ENCODE results near the gene FYB1. TPM values are rescaled to one million over a fixed set of nuclear protein-coding genes. Genes with fewer than 3 reads are reported as not detected.

The FYB1 gene
- total and polyA plus RNA-seq, 2 experiments from 2014 or later = 1.1 to 2.4 TPM

GRCh38 chr5:39215857-39216256 lies 3.5 kb downstream of the FYB1 start:
- Histone ChIP-seq H3K79me2 (no peaks in the 10 kb centered on the region), H3K27me3 (no peaks in the 10 kb centered on the region), H3K4me3 (no peak overlapping the region), H3K27ac (no peak overlapping the region), H4K20me1 (ENCODE audit: insufficient read depth, poor library complexity, severe bottlenecking) (no peaks in the 10 kb centered on the region), H3K9me3 (ENCODE audit: low read depth) (no peaks in the 10 kb centered on the region), H3K4me1 (ENCODE audit: insufficient read depth) (peaks cover 9% of the 10 kb centered on the region), H2AFZ (no peak overlapping the region), H3K9me2 (replicated peaks; ENCODE audit: insufficient read depth) (no peaks in the 10 kb centered on the region), H3K4me2 (no peak overlapping the region), H3K36me3 (replicated peaks; ENCODE audit: insufficient read depth, low read depth) (no peaks in the 10 kb centered on the region)
- no peak for TF ChIP-seq EZH2phosphoT487 (IDR thresholded peaks at IDR 0.05; ENCODE audit: low read depth, severe bottlenecking, unreplicated experiment)
- no peak for TF ChIP-seq EZH2 (IDR thresholded peaks at IDR 0.05; ENCODE audit: borderline replicate concordance)
- no peak for TF ChIP-seq CTCF (IDR thresholded peaks at IDR 0.05; ENCODE audit: poor library complexity)
- 63% methylated on average over 3 of the region's 3 CpGs for WGBS (ENCODE audit: low lambda C conversion rate, missing lambda C conversion rate)
- DNase-seq (ENCODE audit: low spot score) = no peak

DNA sequence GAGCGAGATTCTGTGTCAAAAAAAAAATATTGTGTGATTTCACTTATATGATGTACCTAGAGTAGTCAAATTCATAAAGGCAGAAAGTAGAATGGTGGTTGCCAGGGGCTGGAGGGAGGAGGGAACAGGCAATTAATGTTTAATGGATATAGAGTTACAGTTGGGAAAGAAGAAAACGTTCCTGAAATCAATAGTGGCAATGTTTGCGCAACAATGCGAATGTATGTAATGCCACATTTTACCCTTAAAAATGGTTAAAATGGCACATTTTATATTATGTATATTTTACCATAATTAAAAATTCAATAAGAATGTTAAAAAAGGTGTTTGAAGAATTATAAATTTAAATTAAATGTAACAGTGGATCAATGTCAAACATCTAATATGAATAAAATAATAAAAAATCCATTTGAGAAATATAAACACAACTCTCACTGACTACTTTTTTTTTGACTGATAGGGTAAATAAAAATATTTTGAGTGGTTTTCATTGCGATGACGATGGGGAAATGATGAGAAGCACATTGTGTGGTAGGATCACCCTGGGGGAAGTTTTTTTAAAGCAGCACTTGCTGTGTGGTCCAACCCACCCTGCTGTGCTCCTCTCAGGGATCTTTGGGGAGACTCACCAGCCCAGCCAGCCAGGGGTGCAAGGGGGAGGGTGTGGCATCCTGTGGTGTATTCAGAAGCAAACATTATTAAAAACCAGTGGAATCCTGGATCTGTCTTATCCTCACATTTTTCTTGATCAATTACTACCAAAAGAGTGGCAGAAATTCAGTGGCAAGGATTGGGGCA lies 4.3 kb downstream of the FYB1 start:
- TF ChIP-seq EZH2phosphoT487 (IDR thresholded peaks at IDR 0.05; ENCODE audit: low read depth, severe bottlenecking, unreplicated experiment) (no peak), EZH2 (IDR thresholded peaks at IDR 0.05; ENCODE audit: borderline replicate concordance) (no peak), CTCF (IDR thresholded peaks at IDR 0.05; ENCODE audit: poor library complexity) (no peak)
- Histone ChIP-seq H3K9me2 (replicated peaks; ENCODE audit: insufficient read depth) (no peaks in the 10 kb centered on the region), H4K20me1 (ENCODE audit: insufficient read depth, poor library complexity, severe bottlenecking) (no peaks in the 10 kb centered on the region), H3K4me3 (no peak overlapping the region), H3K4me1 (ENCODE audit: insufficient read depth) (peaks cover 9% of the 10 kb centered on the region), H3K9me3 (ENCODE audit: low read depth) (no peaks in the 10 kb centered on the region), H3K27me3 (no peaks in the 10 kb centered on the region), H3K27ac (no peak overlapping the region), H3K36me3 (replicated peaks; ENCODE audit: insufficient read depth, low read depth) (no peaks in the 10 kb centered on the region), H3K4me2 (no peak overlapping the region), H2AFZ (no peak overlapping the region), H3K79me2 (no peaks in the 10 kb centered on the region)
- no peak for DNase-seq (ENCODE audit: low spot score)
- WGBS (ENCODE audit: low lambda C conversion rate, missing lambda C conversion rate) = 79% methylated on average over 6 of the region's 6 CpGs

- H3K9me2 ChIP-seq (replicated peaks; ENCODE audit: insufficient read depth) = no peaks in the 10 kb centered on the region
- no peak overlapping the region for H2AFZ ChIP-seq
- H3K4me3 ChIP-seq = no peak overlapping the region
- 81% methylated on average over 6 of the region's 6 CpGs for WGBS (ENCODE audit: low lambda C conversion rate, missing lambda C conversion rate)
- no peaks in the 10 kb centered on the region for H4K20me1 ChIP-seq (ENCODE audit: insufficient read depth, poor library complexity, severe bottlenecking)
- H3K27ac ChIP-seq = no peak overlapping the region
- H3K79me2 ChIP-seq = no peaks in the 10 kb centered on the region
- H3K36me3 ChIP-seq (replicated peaks; ENCODE audit: insufficient read depth, low read depth) = no peaks in the 10 kb centered on the region
- TF ChIP-seq EZH2phosphoT487 (IDR thresholded peaks at IDR 0.05; ENCODE audit: low read depth, severe bottlenecking, unreplicated experiment) (no peak), EZH2 (IDR thresholded peaks at IDR 0.05; ENCODE audit: borderline replicate concordance) (no peak), CTCF (IDR thresholded peaks at IDR 0.05; ENCODE audit: poor library complexity) (no peak)
- no peaks in the 10 kb centered on the region for H3K4me1 ChIP-seq (ENCODE audit: insufficient read depth)
- no peaks in the 10 kb centered on the region for H3K9me3 ChIP-seq (ENCODE audit: low read depth)
- DNase-seq (ENCODE audit: low spot score) = no peak
- H3K27me3 ChIP-seq = no peaks in the 10 kb centered on the region
- no peak overlapping the region for H3K4me2 ChIP-seq
Observed at GRCh38 chr5:39213447-39214207, 5.7 kb downstream of the FYB1 start.
